ENCODE results near the gene ELMOD2.

ELMOD2 gene

DNA sequence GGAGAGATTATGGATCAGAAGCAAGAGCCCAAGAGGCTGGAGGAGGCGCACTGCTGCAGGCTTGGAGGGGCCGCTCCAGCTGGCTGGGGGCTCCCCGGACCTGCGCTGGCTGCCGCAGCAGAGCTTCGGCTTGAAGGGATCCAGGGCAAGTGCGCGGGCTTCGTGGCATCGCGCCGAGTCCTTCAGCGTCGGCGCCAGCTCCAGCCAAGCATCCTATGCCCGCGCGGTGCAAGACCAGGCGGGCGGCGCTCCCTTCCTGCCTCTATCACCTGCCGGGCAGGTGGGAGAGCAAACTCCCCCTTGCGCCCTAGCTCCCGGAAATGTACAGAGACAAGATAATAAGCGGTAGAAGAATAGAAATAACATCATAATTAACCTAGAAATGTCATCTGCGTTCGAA is 55.3 kb downstream of the ELMOD2 start:
- no peak for DNase-seq

DNA sequence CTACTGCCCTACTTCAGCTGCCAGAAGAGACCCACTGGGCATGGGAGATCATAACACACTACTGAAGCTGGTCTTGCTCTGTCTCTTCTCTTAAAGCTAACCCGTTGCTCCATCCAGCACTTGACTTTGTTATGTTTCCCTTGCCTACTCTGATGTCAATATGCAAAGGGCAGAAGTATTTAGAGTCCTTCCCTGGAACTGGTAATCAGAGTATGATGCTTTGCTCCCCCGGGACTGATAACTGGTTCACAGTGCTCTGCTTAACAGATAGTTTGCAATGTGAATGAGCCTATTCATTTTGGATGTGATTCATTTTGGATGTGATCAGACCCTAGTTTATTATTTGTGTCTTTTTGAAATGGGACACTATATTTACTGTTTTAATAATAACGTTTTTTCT is 57.1 kb downstream of the ELMOD2 start:
- DNase-seq = no peak

DNA sequence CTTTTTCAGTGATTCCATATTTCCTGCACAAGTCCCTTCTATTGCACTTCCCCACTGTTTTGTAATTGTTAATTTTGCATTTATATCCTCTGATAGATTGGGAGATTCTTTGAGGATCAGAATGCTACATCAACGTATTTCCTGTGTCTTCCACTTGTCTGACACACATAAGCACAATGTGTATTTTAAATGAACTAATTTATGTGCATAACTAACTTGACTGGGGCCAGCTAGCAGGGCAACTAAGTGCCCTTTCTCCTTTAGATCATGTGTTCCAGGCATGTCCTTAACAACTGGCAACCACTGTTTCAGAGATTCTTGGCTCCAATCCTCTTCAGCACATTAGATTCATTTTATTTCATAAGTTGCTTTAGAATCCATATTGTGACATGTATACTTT is 60.5 kb downstream of the ELMOD2 start:
- DNase-seq = no peak

DNA sequence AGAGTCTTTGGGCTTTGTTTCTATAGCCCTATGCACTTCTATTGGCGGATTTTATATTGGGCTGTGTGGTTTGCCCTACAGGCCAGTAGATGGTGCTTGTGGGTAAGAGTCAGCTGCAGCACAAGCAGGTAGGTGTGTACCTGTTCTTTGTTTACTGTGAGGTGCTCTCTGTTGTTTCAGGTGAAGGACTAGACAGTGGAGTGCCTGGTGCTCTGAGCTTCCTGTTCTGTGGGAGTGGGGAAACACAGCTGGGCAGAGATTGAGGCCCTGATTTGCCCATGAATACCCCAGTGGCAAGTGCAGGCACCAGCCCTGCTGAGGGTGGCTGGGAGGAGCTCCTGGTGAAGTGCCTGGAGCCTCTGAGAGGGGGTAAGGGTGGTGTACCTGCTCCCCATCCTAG is 71.1 kb downstream of the ELMOD2 start:
- DNase-seq = no peak

DNA sequence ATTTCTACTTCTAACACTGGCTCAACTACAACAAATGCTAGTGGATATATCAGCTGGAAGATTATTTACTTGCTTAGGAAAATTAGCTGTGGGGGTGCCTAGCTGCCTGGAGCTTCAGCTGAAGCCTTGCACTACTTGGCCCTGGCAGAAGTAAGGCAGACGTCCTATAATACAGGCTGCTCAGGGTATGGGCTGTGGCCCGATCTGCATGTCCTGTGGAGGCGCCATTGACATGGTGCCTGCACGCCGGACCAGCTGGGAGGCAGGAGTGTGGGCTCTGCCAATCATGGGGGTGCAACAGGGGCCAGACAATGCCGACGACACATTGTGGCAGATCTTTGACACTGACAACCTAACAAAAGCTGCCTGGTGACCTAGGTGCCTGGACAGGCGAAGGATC is 76.4 kb downstream of the ELMOD2 start:
- no peak for DNase-seq

DNA sequence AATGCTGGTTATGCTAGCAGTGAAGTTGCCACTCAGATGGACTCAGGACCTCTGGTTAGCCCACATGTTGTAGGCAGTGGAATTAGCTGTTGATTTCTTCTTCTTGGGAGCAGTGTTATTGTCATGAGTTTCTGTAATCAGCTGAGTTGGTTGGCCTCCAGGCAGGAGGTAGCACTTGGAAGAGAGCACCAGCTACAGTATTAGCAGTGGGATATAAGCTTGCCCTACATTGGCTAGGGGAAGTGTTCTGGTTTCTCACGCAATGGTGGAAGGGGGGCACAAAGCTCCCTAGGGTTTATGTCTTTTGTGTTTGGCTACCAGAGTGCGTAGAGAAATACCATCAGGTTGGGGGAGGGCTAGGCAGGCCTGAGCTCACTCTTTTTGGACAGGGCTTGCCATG is 78.7 kb downstream of the ELMOD2 start:
- DNase-seq = no peak

DNA sequence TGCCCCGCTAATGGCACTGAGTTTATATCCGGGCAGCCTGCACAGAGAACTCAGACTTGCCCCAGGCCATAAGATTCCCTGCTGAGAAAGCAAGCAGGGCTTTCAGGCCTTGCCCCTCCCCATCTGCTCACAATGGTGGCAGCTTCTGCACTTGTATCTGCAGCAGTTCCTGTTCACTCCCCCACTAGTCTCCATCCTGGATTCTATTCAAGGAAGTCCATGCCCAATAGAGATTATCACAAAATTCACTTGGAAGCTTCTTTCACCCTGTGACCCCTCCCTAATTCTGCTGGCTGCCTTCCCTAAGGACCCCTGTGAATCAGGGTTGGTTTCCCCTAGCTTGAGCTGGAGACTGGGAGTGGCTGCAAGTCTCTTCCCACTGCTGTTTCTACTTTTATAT is 79.3 kb downstream of the ELMOD2 start:
- DNase-seq = no peak

All from amygdala (tissue), 56 donors.